ENCODE data around the gene ITGB1. TPM values are rescaled to one million over a fixed set of nuclear protein-coding genes. Genes with fewer than 3 reads are reported as not detected.
"Not testable (repeated sequence)": the region's sequence is repeated elsewhere in the genome, so short reads cannot be mapped to it uniquely, and the experiment has no call there.

ITGB1 gene
- total RNA-seq, 6 donors from 2014 or later: 94.3 to 492 (median 340) TPM

DNA sequence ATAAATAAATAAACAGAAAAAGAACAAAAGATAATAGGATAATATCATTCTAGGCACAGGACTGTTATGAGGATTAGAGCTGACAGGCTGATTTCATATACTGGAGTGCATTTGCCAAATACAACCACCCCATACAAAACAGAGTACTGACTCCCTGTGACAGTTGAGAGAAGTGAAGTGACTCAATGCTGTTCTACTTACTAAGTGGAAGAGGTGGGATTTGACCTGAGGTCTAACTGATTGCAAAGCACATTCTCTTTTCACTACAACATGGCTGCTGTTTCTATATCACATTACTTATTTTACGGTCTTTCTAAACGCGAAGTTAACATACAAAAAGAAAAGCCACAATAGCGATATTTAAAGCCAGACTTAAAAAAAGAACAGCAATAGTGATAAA lies 51.4 kb downstream of the ITGB1 start:
- Histone ChIP-seq H3K27me3 (no peaks in the 10 kb centered on the region), H3K27ac (no peak overlapping the region), H3K9me3 (no peaks in the 10 kb centered on the region), H3K36me3 (peaks cover under 1 to 92% (median 21%) of the 10 kb centered on the region in 4 donors), H3K4me1 (peaks cover 0 to 2% (median 0%) of the 10 kb centered on the region in 4 donors), H3K4me3 (no peak overlapping the region)
- no peak for ATAC-seq (ENCODE audit: low FRiP score in 2 of 2)
- no peak for TF ChIP-seq POLR2A (IDR thresholded peaks at IDR 0.05)
- TF ChIP-seq, protein P1, sequence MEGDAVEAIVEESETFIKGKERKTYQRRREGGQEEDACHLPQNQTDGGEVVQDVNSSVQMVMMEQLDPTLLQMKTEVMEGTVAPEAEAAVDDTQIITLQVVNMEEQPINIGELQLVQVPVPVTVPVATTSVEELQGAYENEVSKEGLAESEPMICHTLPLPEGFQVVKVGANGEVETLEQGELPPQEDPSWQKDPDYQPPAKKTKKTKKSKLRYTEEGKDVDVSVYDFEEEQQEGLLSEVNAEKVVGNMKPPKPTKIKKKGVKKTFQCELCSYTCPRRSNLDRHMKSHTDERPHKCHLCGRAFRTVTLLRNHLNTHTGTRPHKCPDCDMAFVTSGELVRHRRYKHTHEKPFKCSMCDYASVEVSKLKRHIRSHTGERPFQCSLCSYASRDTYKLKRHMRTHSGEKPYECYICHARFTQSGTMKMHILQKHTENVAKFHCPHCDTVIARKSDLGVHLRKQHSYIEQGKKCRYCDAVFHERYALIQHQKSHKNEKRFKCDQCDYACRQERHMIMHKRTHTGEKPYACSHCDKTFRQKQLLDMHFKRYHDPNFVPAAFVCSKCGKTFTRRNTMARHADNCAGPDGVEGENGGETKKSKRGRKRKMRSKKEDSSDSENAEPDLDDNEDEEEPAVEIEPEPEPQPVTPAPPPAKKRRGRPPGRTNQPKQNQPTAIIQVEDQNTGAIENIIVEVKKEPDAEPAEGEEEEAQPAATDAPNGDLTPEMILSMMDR (IDR thresholded peaks at IDR 0.05): no peak
- no peak for TF ChIP-seq EP300 (IDR thresholded peaks at IDR 0.05)
- no peak for TF ChIP-seq POLR2AphosphoS5 (IDR thresholded peaks at IDR 0.05)
- no peak for DNase-seq
- WGBS, 2 donors: 83 to 96% methylated on average over 4 of the region's 4 CpGs

DNA sequence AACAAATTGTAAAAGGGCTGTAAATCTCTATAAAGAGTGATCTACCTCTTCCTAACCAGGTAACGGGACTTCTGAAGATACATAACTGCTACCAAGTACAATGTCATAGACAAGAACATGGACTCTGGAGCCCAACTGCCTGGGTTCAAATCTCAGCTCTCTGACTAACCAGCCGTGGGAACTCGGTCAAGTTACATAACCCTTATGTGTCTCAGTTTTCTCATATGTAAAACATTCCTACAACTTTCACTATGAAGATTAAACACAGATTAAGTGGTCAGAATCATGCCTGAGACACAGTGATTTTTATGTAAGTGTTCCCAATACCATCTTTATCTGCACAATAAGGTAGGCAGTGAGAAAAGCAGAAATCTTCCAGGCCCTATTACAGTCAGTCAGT lies 52.6 kb downstream of the ITGB1 start:
- Histone ChIP-seq H3K36me3 (peaks cover 0 to 83% (median 21%) of the 10 kb centered on the region in 4 donors), H3K4me1 (no peaks in the 10 kb centered on the region), H3K27ac (no peak overlapping the region), H3K27me3 (no peaks in the 10 kb centered on the region), H3K9me3 (no peaks in the 10 kb centered on the region), H3K4me3 (no peak overlapping the region)
- ATAC-seq (ENCODE audit: low FRiP score in 2 of 2): no peak
- no peak for TF ChIP-seq POLR2AphosphoS5 (IDR thresholded peaks at IDR 0.05)
- no peak for TF ChIP-seq EP300 (IDR thresholded peaks at IDR 0.05)
- no peak for TF ChIP-seq POLR2A (IDR thresholded peaks at IDR 0.05)
- TF ChIP-seq, protein P1 (IDR thresholded peaks at IDR 0.05): no peak
- WGBS, 2 donors: 81 to 92% methylated on average over 3 of the region's 3 CpGs
- no peak for DNase-seq

DNA sequence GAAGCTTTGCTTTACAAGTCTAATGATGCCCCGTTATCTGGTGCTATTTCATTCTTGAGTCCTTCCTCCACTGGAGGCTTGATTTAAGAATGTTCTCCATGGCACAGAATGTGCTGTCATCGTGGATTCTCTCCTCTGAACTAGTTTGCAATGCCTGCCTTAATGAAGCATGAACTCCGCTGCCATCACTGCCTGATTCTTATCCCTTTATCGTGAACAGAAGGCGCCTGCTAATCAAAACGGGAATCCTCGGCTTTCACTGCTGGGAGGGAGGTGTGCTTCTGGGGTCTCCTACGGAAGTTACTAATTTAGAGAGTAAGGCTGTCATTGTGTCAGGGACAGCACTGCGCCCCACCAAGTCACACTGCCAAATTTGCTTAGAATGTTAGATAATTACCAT lies 56.2 kb downstream of the ITGB1 start:
- peaks cover 0 to 74% (median 8%) of the 10 kb centered on the region in 4 donors for H3K36me3 ChIP-seq
- no peak for DNase-seq
- 92 to 95% methylated on average over 9 of the region's 9 CpGs for WGBS, 2 donors
- H3K9me3 ChIP-seq: no peaks in the 10 kb centered on the region
- H3K4me1 ChIP-seq: no peaks in the 10 kb centered on the region
- ATAC-seq (ENCODE audit: low FRiP score in 2 of 2): no peak
- no peaks in the 10 kb centered on the region for H3K27me3 ChIP-seq
- no peak overlapping the region for H3K4me3 ChIP-seq
- no peak overlapping the region for H3K27ac ChIP-seq
- TF ChIP-seq POLR2A (IDR thresholded peaks at IDR 0.05) (no peak), EP300 (IDR thresholded peaks at IDR 0.05) (no peak), POLR2AphosphoS5 (IDR thresholded peaks at IDR 0.05) (no peak)
- TF ChIP-seq, protein P1 (IDR thresholded peaks at IDR 0.05): no peak

DNA sequence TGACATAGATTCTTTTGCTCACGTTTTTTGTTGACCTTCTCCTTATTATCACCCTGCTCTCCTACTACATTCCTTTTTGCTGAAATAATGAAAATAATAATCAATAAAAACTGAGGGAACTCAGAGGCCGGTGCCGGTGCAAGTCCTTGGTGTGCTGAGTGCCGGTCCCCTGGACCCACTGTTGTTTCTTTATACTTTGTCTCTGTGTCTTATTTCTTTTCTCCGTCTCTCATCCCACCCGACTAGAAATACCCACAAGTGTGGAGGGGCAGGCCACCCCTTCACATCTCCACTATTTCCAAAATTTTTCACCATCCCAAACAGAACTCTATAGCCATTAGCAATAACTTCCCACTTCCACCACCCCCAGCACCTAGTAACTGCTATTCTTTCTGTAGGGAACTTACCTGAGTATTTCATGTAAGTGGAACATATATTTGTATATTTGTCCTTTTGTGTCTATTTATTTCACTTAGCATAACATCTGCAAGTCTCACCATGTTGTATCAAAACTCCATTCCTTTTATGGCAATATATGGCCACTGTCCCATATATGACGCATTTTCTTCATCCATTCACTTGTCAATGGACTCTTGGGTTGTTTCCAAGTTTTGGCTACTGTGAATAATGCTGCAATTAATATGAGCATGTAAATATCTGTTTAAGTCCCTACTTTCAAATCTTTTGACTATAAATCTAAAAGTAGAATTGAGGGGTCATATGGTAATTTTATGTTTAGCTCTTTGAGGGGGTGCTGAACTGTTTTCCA lies 62.6 kb downstream of the ITGB1 start:
- not testable (repeated sequence) for H3K4me3 ChIP-seq, DNase-seq
- WGBS, 2 donors: 93 to 95% methylated on average over 7 of the region's 7 CpGs

DNA sequence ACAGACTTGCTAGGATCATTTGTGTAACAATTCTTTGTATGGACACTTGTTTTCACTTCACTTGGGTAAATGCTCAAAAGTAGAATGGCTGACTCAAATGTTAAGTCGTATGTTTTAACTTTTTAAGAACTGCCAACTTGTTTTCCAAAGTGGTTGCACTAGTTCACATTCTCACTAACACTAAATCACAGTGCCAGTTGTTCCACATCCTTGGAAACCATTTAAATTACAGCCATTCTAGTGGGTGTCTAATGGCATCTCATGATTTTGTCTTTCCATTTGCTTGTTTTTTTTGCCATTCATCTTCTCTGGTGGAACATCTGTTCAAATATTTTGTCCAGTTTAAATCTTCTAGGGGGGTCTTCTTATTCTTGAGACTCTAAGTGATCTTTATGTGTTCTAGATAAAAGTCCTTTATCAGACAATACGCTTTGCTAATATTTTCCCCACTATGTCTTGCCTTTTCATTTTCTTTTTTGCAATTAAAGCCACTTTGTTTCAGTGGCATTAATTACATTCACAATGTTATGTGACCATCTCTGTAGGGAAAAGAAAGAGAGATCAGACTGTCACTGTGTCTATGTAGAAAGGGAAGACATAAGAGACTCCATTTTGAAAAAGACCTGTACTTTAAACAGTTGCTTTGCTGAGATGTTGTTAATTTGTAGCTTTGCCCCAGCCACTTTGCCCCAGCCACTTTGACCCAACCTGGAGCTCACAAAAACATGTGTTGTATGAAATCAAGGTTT lies 63.9 kb downstream of the ITGB1 start:
- Histone ChIP-seq H3K4me1 (no peaks in the 10 kb centered on the region), H3K4me3 (no peak overlapping the region), H3K36me3 (peaks cover 0 to 35% (median 4%) of the 10 kb centered on the region in 4 donors), H3K9me3 (no peaks in the 10 kb centered on the region), H3K27ac (no peak overlapping the region), H3K27me3 (no peaks in the 10 kb centered on the region)
- ATAC-seq (ENCODE audit: low FRiP score in 2 of 2) (no peak), DNase-seq (no peak)
- WGBS, 2 donors: 87 to 89% methylated on average over 2 of the region's 2 CpGs
- no peak for TF ChIP-seq POLR2AphosphoS5 (IDR thresholded peaks at IDR 0.05)
- TF ChIP-seq POLR2A (IDR thresholded peaks at IDR 0.05): no peak
- TF ChIP-seq, protein P1 (IDR thresholded peaks at IDR 0.05): no peak
- no peak for TF ChIP-seq EP300 (IDR thresholded peaks at IDR 0.05)

More for the DNA sequence above, 62.6 kb downstream of the ITGB1 start:
- ATAC-seq (ENCODE audit: low FRiP score in 2 of 2); H3K9me3 ChIP-seq; H3K27me3 ChIP-seq; H3K4me1 ChIP-seq; H3K27ac ChIP-seq: not testable (repeated sequence)
- H3K36me3 ChIP-seq: peaks cover 0 to 43% (median 4%) of the 10 kb centered on the region in 4 donors
